Colonic mucosa (tissue), 4 donors: Measurements from ENCODE around the gene RFX8. TPM values are rescaled to one million over a fixed set of nuclear protein-coding genes. Genes with fewer than 3 reads are reported as not detected.

Source experiments
- DNase-seq: peaks from one replicate; pipeline ENCODE4 v3.0.0-alpha.2; 2020
- H3K27ac ChIP-seq: fragments of 200-600 bp; one replicate; pipeline ENCODE4 v1.8.0; 2021
- H3K27me3 ChIP-seq: fragments of 200-600 bp; one replicate; pipeline ENCODE4 v1.8.0; 2021
- H3K36me3 ChIP-seq: fragments of 200-600 bp; one replicate; pipeline ENCODE4 v1.8.0; 2021
- H3K4me1 ChIP-seq: fragments of 200-600 bp; one replicate; pipeline ENCODE4 v1.8.0; 2021; ENCODE audit warnings: mild to moderate bottlenecking
- H3K4me3 ChIP-seq: fragments of 200-600 bp; one replicate; pipeline ENCODE4 v1.8.0; 2021
- H3K9ac ChIP-seq, 2 donors: one replicate each; pipeline ENCODE4 v1.7.0; 2013; ENCODE audit warnings: control low read depth in 2 of 2, low read depth in 2 of 2, low read length in 2 of 2
- H3K9me3 ChIP-seq: fragments of 200-600 bp; one replicate; pipeline ENCODE4 v1.8.0; 2021
- intact Hi-C: fragments of 100-400 bp; cut with DNase I; formaldehyde crosslinking; loops from one replicate; pipeline ENCODE4 v1.14.1; 2022
- total RNA-seq, 2 donors: library from RNA; stranded (reverse); fragmentation: NEBNext Ultra II Directional in 1 of 2; extraction: Animal tissue kit (Norgen Biotek cat#: 25700) in 1 of 2; gene quantifications; one replicate each; pipeline ENCODE4 v1.2.1, GENCODE V29; 2021
- TF ChIP-seq, protein P1 (sequence below): fragments of 200-600 bp; IDR thresholded peaks from one replicate; pipeline ENCODE4 v1.8.0; 2022; ENCODE audit warnings: antibody characterized with exemption, mild to moderate bottlenecking
- donor health status: healthy.
- donor health status: DM: no; HTN: no; CAD: no.
- donor health status: DM: no; HTN: no; CAD: no.

Gene RFX8
- total RNA-seq, 2 donors from 2014 or later = not detected

DNA sequence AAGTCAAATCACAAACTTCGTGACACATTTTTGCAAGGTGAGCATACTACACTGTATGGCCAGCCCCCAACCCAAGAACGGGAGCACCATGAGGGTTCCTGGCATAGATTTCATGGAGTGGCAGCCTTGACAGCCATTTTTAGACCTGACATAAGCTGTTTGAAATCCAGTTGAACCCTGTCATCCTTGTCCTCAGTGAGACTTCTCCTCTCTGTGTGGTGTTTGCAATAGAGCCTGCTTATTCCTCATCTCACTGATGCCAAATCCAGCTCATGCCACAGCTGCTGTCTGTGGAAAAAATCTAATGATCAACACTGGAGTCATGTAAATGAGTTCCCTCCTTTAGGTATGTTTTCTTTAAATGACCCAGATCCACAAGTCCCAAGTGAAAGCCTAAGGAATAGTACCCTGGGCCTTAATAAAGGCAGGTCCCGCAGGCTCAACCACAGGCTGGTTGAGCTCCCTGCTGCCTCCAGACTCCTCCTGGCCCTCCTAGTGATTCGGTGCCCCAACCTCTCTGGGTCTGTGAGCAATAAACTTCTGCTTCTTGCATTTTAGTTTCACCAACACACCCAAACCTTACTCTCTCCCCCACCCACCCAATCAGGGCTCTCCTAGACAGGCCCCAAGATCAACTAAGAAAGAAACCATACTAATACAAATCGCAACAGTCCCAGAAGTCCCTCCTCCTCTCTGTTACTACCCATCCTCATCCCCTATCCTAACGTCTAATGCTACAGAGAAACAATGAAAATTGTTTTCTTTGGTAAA is 79.2 kb downstream of the RFX8 start:
- no peaks in the 10 kb centered on the region for H3K4me1 ChIP-seq
- intact Hi-C loops = no loop called here

DNA sequence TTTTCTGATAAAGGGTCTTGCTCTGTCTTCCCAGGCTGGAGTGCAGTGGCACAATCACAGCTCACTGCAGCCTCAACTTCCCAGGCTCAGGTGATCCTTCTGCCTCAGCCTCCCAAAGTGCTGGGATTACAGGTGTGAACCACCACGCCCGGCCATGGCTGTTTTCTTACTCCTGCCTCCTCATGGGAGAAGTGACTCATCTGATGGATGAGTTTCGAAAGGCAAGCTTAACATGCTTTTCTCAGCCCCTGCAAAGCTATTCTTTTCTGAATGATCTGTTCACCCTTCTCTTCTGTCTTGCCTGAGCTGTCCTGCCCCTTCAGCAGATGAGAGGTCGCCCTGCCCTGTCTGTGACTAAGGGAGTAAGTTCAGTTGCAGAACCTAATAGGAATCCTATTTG is 86.7 kb downstream of the RFX8 start:
- Histone ChIP-seq H3K9ac (no peak overlapping the region), H3K4me3 (no peak overlapping the region), H3K4me1 (peaks cover 4% of the 10 kb centered on the region), H3K9me3 (no peaks in the 10 kb centered on the region), H3K36me3 (no peaks in the 10 kb centered on the region), H3K27me3 (peaks cover 30% of the 10 kb centered on the region), H3K27ac (no peak overlapping the region)
- TF ChIP-seq, protein P1, sequence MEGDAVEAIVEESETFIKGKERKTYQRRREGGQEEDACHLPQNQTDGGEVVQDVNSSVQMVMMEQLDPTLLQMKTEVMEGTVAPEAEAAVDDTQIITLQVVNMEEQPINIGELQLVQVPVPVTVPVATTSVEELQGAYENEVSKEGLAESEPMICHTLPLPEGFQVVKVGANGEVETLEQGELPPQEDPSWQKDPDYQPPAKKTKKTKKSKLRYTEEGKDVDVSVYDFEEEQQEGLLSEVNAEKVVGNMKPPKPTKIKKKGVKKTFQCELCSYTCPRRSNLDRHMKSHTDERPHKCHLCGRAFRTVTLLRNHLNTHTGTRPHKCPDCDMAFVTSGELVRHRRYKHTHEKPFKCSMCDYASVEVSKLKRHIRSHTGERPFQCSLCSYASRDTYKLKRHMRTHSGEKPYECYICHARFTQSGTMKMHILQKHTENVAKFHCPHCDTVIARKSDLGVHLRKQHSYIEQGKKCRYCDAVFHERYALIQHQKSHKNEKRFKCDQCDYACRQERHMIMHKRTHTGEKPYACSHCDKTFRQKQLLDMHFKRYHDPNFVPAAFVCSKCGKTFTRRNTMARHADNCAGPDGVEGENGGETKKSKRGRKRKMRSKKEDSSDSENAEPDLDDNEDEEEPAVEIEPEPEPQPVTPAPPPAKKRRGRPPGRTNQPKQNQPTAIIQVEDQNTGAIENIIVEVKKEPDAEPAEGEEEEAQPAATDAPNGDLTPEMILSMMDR = no peak
- intact Hi-C loops = no loop called here
- DNase-seq = no peak

More for the DNA sequence above, 79.2 kb downstream of the RFX8 start:
- no peaks in the 10 kb centered on the region for H3K27me3 ChIP-seq
- no peaks in the 10 kb centered on the region for H3K36me3 ChIP-seq
- H3K4me3 ChIP-seq = no peak overlapping the region
- TF ChIP-seq, protein P1 = no peak
- no peak overlapping the region for H3K9ac ChIP-seq
- no peaks in the 10 kb centered on the region for H3K9me3 ChIP-seq
- no peak overlapping the region for H3K27ac ChIP-seq
- no peak for DNase-seq

DNA sequence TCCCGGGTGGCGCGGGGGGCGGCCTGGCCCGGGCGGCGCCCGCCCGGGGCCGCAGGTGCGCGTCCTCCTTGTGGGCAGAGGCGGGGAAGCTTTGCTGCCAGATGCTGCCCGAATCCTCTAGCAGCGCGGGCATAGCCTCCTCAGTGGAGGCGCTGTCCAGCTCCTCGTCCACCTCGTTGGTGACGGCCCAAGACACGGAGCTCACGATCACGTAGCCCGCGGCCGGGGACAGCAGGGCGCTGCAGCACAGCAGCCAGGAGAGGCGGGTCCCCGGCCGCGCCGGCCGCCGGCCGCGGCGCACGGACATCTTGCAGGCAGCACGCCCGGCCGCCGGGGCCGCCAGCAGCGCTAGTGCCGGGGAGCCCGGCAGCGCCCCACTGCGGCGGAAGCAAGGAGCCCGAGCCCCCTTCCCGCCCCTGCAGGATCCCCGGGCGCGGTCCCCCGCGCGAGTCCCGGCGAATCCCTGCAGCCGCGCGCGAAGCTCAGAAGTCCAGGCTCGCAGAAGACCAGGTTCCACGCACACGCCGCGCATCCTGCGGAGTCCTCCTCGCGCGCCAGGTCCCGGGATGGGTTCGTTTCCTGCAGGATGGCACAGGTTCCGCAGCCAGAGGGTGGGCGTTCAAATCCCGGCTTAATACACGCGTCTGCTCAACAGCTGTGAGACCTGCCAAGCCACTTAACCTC is 87.6 kb downstream of the RFX8 start, which contains the start of gene CREG2:
CREG2 (minus strand) TSS at position 353 of the 684 bp plus-strand sequence; CDS start at position 307, 46 bp downstream.
- Histone ChIP-seq H3K4me1 (peaks cover 4% of the 10 kb centered on the region), H3K36me3 (no peaks in the 10 kb centered on the region), H3K4me3 (peak within 1 kb of the TSS; percentile 29), H3K9me3 (no peaks in the 10 kb centered on the region), H3K27me3 (peaks cover 30% of the 10 kb centered on the region), H3K27ac (no peak within 1 kb of the TSS), H3K9ac (no peak within 1 kb of the TSS)
- TF ChIP-seq, protein P1 = peak; percentile 31
- DNase-seq = peak; percentile 27
- intact Hi-C loops = no loop called here

DNA sequence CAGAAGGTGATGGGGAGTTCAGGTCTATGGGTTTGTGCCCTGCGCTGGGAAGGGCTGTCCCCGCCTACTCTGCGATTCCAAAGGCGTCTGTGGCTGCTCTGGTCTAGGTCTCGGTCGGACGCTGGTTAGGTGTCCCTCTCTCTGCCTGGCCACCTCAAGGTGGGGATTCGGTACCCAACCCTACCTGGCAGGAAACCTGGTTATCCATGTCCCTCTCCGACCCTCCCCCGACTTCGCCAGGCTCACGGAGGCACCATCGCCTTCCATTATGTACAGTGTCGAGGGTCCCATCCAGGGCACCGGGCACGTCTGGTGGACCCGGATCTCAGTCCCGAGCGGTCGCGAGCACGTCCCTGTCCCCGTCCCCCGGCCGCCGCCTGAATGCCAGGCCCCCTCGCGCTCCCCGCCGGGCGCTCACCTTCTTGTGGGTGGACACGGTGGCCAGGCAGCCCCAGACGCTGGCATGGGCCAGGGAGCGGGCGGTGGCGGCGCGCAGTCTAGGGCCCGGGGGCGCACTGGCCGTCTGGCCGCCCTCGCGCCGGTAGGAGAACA is 88.2 kb downstream of the RFX8 start:
- peaks cover 30% of the 10 kb centered on the region for H3K27me3 ChIP-seq
- TF ChIP-seq, protein P1 = no peak
- no peaks in the 10 kb centered on the region for H3K9me3 ChIP-seq
- H3K27ac ChIP-seq = no peak overlapping the region
- no peak for DNase-seq
- H3K4me1 ChIP-seq = peaks cover 4% of the 10 kb centered on the region
- intact Hi-C loops = no loop called here
- H3K4me3 ChIP-seq = peak overlapping the region; percentile 29
- no peaks in the 10 kb centered on the region for H3K36me3 ChIP-seq
- no peak overlapping the region for H3K9ac ChIP-seq

DNA sequence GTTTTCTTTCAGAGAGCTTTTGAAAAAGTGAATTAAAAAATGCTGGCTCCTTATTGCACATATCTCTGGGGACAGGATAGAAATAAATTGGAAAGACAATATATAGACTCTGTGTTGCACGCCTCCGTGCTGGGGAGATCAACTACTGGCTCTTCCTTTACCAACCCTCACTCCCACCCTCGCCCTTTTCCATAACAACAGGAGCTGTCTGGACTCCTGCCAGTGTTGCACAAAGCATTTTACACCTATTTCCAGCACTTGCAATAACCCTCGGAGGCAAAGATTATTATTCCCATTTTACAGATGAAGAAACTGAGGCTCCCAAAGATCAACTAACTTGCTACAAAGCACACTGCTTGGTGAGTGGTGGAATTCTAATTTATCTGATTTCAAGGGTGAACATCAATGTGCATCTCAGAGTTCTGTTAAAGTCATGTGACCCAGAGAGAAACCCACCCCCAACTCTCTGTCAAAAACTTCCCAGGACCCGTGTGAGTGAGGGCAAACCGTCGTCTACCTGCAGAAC is 91.8 kb downstream of the RFX8 start:
- DNase-seq = no peak
- Histone ChIP-seq H3K36me3 (no peaks in the 10 kb centered on the region), H3K4me1 (peaks cover 4% of the 10 kb centered on the region), H3K9me3 (no peaks in the 10 kb centered on the region), H3K27ac (no peak overlapping the region), H3K4me3 (no peak overlapping the region), H3K27me3 (peaks cover 24% of the 10 kb centered on the region), H3K9ac (no peak overlapping the region)
- intact Hi-C loops = no loop called here
- TF ChIP-seq, protein P1 = no peak
